GM18508 (cell line): Measurements from ENCODE around the gene MEF2C.

ENCODE experiments used
- ATAC-seq: cut with Tn5 transposase; IDR thresholded peaks from one replicate; pipeline ENCODE4 v1.9.1; 2021; ENCODE audit warnings: moderate number of reproducible peaks; ENCODE audit not compliant: insufficient read depth, unreplicated experiment

The MEF2C gene

GRCh38 chr5:88770276-88771257 lies 112.4 kb downstream of the MEF2C start:
- ATAC-seq, result no peak

GRCh38 chr5:88769165-88769564 lies 113.8 kb downstream of the MEF2C start:
- ATAC-seq, result no peak

- no peak for ATAC-seq
Observed at GRCh38 chr5:88768411-88768810, 114.6 kb downstream of the MEF2C start.

- no peak for ATAC-seq
Observed at GRCh38 chr5:88765798-88766197, 117.2 kb downstream of the MEF2C start.

- no peak for ATAC-seq
Observed at GRCh38 chr5:88765171-88765570, 117.8 kb downstream of the MEF2C start.

- ATAC-seq, result no peak
Observed at GRCh38 chr5:88761939-88762338, 121.0 kb downstream of the MEF2C start.

- no peak for ATAC-seq
Observed at GRCh38 chr5:88761269-88761850, 121.6 kb downstream of the MEF2C start.

GRCh38 chr5:88760527-88760926 lies 122.5 kb downstream of the MEF2C start:
- no peak for ATAC-seq

- no peak for ATAC-seq
Observed at GRCh38 chr5:88758591-88758990, 124.4 kb downstream of the MEF2C start.

- no peak for ATAC-seq
Observed at GRCh38 chr5:88758184-88758583, 124.8 kb downstream of the MEF2C start.

- ATAC-seq, result no peak
Observed at GRCh38 chr5:88756953-88757352, 126.0 kb downstream of the MEF2C start.

GRCh38 chr5:88748666-88749065 lies 134.3 kb downstream of the MEF2C start:
- no peak for ATAC-seq

- ATAC-seq, result peak; percentile 63
Observed at GRCh38 chr5:88746438-88746882, 136.5 kb downstream of the MEF2C start.

GRCh38 chr5:88745093-88745696 lies 137.8 kb downstream of the MEF2C start:
- ATAC-seq, result no peak

- no peak for ATAC-seq
Observed at GRCh38 chr5:88743231-88743834, 139.7 kb downstream of the MEF2C start.

GRCh38 chr5:88741964-88742363 lies 141.0 kb downstream of the MEF2C start:
- peak; percentile 27 for ATAC-seq

- ATAC-seq, result no peak
Observed at GRCh38 chr5:88740604-88741185, 142.3 kb downstream of the MEF2C start.

- no peak for ATAC-seq
Observed at GRCh38 chr5:88736494-88736893, 146.5 kb downstream of the MEF2C start.

GRCh38 chr5:88734983-88735382 lies 148.0 kb downstream of the MEF2C start:
- ATAC-seq, result no peak

- peak; percentile 57 for ATAC-seq
Observed at GRCh38 chr5:88734191-88734640, 148.8 kb downstream of the MEF2C start.
